Sigmoid colon (tissue), 4 donors: ENCODE results near the gene DBN1.

Source experiments
- POLR2A ChIP-seq, 2 donors: fragments of 450-650 bp; IDR thresholded peaks; one replicate each; pipeline ENCODE4 v1.6.1; 2016; ENCODE audit warnings: antibody characterized with exemption in 2 of 2, mild to moderate bottlenecking in 2 of 2, moderate library complexity in 2 of 2
- POLR2AphosphoS5 ChIP-seq, 4 donors: sonication (generic); formaldehyde crosslinking; IDR thresholded peaks; one replicate each; pipeline ENCODE4 v1.6.1; 2017; ENCODE audit warnings: antibody characterized with exemption in 4 of 4
- TF ChIP-seq, protein P1 (sequence below), 4 experiments: fragments of 450-650 bp in 3 of 4; fragments of 200-600 bp in 1 of 4; IDR thresholded peaks; one replicate each; pipeline ENCODE4 v1.5.1; 2016 to 2019; ENCODE audit warnings: antibody characterized with exemption in 4 of 4, mild to moderate bottlenecking in 3 of 4, moderate library complexity in 2 of 4

DNA sequence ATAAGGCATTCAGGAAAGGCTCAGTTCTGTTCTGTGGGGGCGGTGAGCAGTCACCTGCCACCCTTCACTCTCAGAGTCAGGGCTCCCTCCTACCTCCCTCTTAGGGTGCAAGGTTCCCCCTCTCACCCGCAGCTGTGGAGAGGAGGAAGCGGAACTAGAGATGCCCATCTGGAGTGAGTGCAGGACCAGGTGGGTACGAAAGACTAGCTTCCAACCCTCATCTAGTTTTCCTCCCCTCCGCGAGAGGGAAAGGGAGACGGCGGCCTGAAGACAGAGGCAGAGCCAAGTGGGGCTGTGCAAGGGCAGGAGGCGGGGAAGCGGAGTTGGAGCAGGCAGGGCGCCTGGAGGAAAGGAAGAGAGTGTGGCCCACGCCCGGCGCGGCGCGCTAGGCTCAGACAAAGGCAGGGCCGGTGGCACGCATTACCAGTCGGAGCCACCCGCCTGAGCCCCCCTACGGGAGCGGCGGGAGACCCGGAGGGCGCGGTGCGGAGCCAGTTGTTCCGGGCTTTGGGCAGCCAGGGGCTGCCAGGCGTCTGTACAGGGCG is 19.5 kb downstream of the DBN1 start:
- TF ChIP-seq, protein P1, sequence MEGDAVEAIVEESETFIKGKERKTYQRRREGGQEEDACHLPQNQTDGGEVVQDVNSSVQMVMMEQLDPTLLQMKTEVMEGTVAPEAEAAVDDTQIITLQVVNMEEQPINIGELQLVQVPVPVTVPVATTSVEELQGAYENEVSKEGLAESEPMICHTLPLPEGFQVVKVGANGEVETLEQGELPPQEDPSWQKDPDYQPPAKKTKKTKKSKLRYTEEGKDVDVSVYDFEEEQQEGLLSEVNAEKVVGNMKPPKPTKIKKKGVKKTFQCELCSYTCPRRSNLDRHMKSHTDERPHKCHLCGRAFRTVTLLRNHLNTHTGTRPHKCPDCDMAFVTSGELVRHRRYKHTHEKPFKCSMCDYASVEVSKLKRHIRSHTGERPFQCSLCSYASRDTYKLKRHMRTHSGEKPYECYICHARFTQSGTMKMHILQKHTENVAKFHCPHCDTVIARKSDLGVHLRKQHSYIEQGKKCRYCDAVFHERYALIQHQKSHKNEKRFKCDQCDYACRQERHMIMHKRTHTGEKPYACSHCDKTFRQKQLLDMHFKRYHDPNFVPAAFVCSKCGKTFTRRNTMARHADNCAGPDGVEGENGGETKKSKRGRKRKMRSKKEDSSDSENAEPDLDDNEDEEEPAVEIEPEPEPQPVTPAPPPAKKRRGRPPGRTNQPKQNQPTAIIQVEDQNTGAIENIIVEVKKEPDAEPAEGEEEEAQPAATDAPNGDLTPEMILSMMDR (IDR thresholded peaks at IDR 0.05): no peak
- no peak for TF ChIP-seq POLR2AphosphoS5 (IDR thresholded peaks at IDR 0.05)
- TF ChIP-seq POLR2A (IDR thresholded peaks at IDR 0.05): no peak
